Activated T-cell treated with anti-CD3 and anti-CD28 coated beads for 1 hour (primary cell): ENCODE data around the gene ACD.

ENCODE experiments used
- DNase-seq: peaks from one replicate; pipeline ENCODE4 v3.0.0-alpha.2; 2020; ENCODE audit warnings: low read depth

The ACD gene

DNA sequence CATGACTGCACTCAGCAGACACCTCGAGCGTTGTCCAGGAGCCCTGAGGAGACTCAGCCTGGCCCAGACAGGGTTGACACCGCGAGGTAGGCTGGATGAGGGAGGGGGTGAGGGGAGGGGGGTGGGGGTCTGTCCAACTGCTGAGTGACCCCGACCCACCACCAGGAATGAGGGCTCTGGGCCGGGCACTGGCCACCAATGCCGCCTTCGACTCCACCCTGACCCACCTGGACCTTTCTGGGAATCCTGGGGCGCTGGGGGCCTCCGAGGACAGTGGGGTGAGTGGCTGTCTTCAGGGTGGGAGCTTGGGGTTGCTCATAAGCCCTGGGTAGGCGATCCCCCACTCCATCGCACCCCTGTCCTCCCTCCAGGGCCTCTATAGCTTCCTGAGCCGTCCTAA lies 12.4 kb downstream of the ACD start:
- no peak for DNase-seq

- no peak for DNase-seq
Observed at GRCh38 chr16:67647111-67647651, 12.9 kb downstream of the ACD start.

DNA sequence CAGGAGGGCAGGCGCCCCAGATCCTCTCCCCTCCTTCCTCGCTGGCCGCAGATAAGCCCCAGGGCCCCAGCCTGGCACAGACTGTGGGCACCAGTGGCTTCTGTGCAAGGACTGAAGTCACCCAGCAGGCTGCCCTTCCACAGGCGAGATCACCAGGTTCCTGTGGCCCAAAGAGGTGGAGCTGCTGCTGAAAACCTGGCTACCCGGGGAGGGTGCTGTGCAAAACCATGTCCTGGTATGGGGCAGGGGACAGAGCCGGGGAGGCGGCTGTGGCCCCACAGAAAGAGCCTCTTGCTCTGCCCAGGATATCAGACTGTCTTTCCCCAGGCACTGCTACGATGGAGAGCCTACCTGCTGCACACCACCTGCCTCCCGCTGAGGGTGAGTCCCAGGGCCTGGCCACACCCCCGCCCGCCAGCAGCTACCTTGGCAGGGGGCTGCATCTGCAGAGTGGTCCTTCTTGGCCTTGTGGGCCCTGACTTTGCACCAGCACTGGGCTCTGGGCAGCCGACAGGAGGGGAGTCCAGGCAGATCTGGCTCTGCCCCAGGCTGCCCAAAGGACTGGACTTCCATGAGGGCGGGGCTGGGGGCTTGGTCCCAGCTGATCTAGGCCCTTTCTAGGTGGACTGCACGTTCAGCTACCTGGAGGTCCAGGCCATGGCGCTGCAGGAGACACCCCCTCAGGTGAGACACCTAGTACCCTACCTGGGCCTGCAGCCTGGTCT lies 14.5 kb downstream of the ACD start:
- DNase-seq = no peak

DNA sequence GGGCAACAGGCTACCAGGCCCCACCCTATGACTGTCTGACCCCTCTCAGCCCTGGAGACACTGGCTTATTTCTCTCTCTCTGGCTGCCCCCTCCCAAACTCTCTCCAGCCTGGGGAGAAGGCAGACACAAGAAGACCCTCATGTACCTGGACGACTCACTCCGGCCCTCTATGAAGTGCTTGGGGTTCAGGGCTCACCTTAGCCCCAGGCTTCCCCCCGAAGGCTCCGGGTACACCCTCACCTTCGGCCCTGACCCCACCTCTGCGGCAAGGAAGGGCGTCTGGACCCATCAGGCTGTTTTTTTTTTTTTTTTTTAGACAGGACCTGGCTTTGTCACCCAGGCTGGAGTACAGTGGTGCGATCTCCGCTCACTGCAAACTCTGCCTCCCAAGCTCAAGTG lies 16.0 kb downstream of the ACD start:
- DNase-seq = no peak

DNA sequence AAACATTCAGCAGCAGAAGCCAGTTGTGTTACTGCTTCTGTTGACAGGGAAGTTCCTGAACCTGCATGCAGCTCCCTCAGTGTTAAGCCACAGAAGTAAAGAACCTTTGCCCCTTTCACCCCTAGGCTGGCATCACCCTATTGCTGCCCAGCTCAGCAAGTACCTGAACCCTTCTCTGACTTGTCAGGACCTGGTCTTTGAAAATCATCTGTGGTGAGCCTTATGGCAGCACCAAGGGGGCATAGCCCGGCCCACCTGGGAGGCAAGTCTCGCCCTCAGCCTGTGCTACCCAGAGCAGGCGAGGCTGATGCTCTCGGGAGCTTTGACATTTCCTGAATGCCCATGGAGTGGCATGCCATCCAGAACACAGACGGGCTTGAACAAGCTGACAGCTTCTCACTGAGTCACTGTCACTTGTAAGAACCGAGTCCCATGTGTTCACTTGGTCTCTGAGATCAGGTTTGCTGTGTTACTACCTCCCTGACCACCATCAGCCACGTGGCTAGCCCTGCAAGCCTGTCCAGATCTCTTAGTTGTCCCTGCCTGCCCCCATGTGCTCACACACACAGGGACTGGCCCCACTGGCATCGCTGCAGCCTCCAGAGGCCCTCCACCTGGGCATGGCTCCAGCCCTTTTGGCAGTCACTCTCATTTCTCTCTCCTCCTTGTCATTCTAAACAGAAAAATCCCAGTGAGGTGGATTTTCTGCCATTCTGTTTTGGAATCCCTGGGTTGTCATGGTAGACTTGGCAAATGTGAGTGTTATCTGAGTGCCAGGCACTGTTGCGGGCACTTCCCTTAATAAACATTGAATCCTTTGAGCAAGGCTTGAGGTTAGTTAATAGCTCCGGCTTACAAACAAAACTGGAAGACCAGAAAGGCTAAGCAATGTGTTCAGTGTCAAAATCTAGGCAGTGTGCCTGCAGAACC lies 18.0 kb downstream of the ACD start:
- no peak for DNase-seq

- DNase-seq = no peak
Observed at GRCh38 chr16:67637625-67638024, 22.4 kb downstream of the ACD start.

- DNase-seq = no peak
Observed at GRCh38 chr16:67636713-67637112, 23.3 kb downstream of the ACD start.

DNA sequence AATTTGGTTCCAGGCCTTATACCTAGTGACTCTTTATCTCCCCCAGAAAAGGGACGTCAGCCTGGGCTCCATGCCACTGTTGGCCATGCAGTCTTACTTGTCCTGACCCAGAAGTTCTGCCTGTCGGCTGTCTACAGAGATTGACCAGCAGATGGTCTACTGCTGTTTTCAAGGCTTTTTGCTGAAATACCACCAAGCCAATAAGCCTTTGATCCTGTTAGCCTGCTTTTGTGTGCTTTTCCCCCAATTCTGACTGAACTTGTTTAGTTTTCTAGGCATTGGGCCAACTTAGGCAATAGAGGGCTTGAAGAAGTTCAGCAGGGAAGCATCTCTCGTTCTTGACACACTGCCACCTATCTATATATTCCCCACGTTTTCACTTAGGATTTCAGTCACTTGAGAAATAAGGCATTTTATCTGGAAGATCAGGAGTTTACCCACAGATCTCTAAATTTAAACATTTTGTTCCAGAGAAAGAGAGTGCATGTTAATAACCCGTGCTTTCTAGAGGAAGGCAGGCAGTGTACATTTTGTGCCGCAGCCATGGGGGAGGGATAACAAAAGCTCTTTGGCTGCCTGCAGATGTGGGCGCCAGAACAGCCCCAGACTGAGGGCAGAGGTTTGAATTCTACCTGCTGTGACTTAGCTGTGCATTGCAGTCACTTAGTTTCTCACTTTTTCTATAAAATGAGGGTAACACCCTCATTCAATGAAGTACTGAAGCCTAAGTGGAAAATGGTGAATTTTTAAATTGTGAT lies 27.5 kb downstream of the ACD start:
- no peak for DNase-seq

GRCh38 chr16:67628216-67628615 lies 31.8 kb downstream of the ACD start:
- DNase-seq = no peak

DNA sequence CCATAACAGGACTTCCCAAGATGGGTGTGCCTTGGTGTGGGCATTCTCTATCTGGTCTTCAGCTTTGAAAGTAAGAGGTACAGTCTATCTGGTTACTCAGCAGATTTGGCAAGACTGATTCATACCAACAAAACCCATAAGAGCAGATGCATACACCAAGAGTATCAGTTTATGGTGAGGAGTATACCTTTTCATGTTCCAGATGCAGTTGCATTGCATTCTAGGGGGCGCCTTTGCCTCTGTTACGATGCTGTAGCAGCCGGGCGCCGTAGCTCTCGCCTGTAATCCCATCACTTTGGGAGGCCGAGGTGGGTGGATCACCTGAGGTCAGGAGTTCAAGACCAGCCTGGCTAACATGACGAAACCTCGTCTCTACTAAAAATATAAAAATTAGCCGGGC lies 46.3 kb downstream of the ACD start:
- no peak for DNase-seq

- DNase-seq = no peak
Observed at GRCh38 chr16:67608364-67608763, 51.7 kb downstream of the ACD start.
